LNCAP (cell line): ENCODE results near the gene RPS19.

Source experiments
- CTCF ChIP-seq: fragments of 450-650 bp; IDR thresholded peaks from 2 replicates; pipeline ENCODE4 v1.5.1; 2017; ENCODE audit warnings: mild to moderate bottlenecking

RPS19 gene

GRCh38 chr19:41918095-41918494 lies 58.0 kb downstream of the RPS19 start:
- TF ChIP-seq CTCF = no peak

GRCh38 chr19:41918653-41919244 lies 58.7 kb downstream of the RPS19 start:
- no peak for TF ChIP-seq CTCF

- TF ChIP-seq CTCF = no peak
Observed at GRCh38 chr19:41919948-41920712, 60.1 kb downstream of the RPS19 start.

- TF ChIP-seq CTCF = no peak
Observed at GRCh38 chr19:41920882-41921576, 61.0 kb downstream of the RPS19 start.

GRCh38 chr19:41921577-41922576 lies 61.8 kb downstream of the RPS19 start:
- TF ChIP-seq CTCF = no peak
